K562 (cell line): ENCODE measurements around the gene EFEMP2. TPM values are rescaled to one million over a fixed set of nuclear protein-coding genes. Genes with fewer than 3 reads are reported as not detected.

Source experiments
- ARID1B ChIP-seq: fragments of 450-650 bp; IDR thresholded peaks from 2 replicates; pipeline ENCODE4 v1.6.1; 2016; ENCODE audit warnings: antibody characterized with exemption, mild to moderate bottlenecking, inconsistent platforms
- ATF1 ChIP-seq, 2 experiments: fragments of 450-650 bp in 1 of 2; IDR thresholded peaks; 2 replicates each; pipeline ENCODE4 v1.6.1; 2016; ENCODE audit warnings: missing compliant biosample characterization in 1 of 2, missing genetic modification characterization in 1 of 2
- BCOR ChIP-seq: fragments of 450-650 bp; IDR thresholded peaks from 2 replicates; pipeline ENCODE4 v1.6.1; 2016
- CREB3 ChIP-seq: fragments of 450-650 bp; conservative IDR thresholded peaks from 2 replicates; pipeline ENCODE4 v1.6.1; 2016; ENCODE audit warnings: missing genetic modification characterization, low read depth, mild to moderate bottlenecking, missing compliant biosample characterization, moderate library complexity
- DPF2 ChIP-seq: fragments of 450-650 bp; IDR thresholded peaks from 2 replicates; pipeline ENCODE4 v1.6.1; 2016
- EP300 ChIP-seq: IDR thresholded peaks from 2 replicates; pipeline ENCODE4 v1.6.1; 2012; ENCODE audit warnings: low read length, improper control_type of control experiment
- ETV5 ChIP-seq: sonication (generic); formaldehyde crosslinking; IDR thresholded peaks from 2 replicates; pipeline ENCODE4 v1.4.0; 2020; ENCODE audit warnings: low read depth, mild to moderate bottlenecking, missing genetic modification reagents
- GTF2A2 ChIP-seq: IDR thresholded peaks from 2 replicates; pipeline ENCODE4 v1.6.1; 2016; ENCODE audit warnings: mild to moderate bottlenecking, missing genetic modification characterization, missing compliant biosample characterization
- GTF2F1 ChIP-seq: IDR thresholded peaks from 2 replicates; pipeline ENCODE4 v1.6.1; 2011; ENCODE audit warnings: low read depth, low read length, improper control_type of control experiment
- HNRNPH1 ChIP-seq: fragments of 200-400 bp; formaldehyde crosslinking; optimal IDR thresholded peaks from 2 replicates; pipeline ENCODE3; 2017; ENCODE audit warnings: low read depth, mild to moderate bottlenecking, low read length, moderate library complexity
- KAT8 ChIP-seq: fragments of 450-650 bp; IDR thresholded peaks from 2 replicates; pipeline ENCODE4 v1.6.1; 2016; ENCODE audit warnings: low read depth, mild to moderate bottlenecking
- LEF1 ChIP-seq: fragments of 450-650 bp; IDR thresholded peaks from 2 replicates; pipeline ENCODE4 v1.6.1; 2016; ENCODE audit warnings: mild to moderate bottlenecking
- NCOR1 ChIP-seq: fragments of 450-650 bp; IDR thresholded peaks from 2 replicates; pipeline ENCODE4 v1.6.1; 2016; ENCODE audit warnings: mild to moderate bottlenecking, moderate library complexity
- POLR2AphosphoS5 ChIP-seq: IDR thresholded peaks from 2 replicates; pipeline ENCODE4 v1.6.1; 2011; ENCODE audit warnings: mild to moderate bottlenecking, low read depth, low read length, moderate library complexity; ENCODE audit not compliant: control insufficient read depth, insufficient read depth
- POLR2B ChIP-seq: fragments of 450-650 bp; IDR thresholded peaks from 2 replicates; pipeline ENCODE4 v1.6.1; 2018; ENCODE audit warnings: low read depth; ENCODE audit not compliant: partially characterized antibody
- SMARCC2 ChIP-seq: fragments of 450-650 bp; IDR thresholded peaks from 2 replicates; pipeline ENCODE4 v1.6.1; 2017; ENCODE audit warnings: antibody characterized with exemption, moderate library complexity, mild to moderate bottlenecking, low read depth
- SNIP1 ChIP-seq: fragments of 450-650 bp; IDR thresholded peaks from 2 replicates; pipeline ENCODE4 v1.7.1; 2017; ENCODE audit warnings: low read depth, mild to moderate bottlenecking
- TAF1 ChIP-seq: IDR thresholded peaks from 2 replicates; pipeline ENCODE4 v1.6.1; 2011; ENCODE audit warnings: mild to moderate bottlenecking, low read length, moderate library complexity; ENCODE audit not compliant: insufficient read depth, control insufficient read depth, severe bottlenecking; ENCODE audit errors: extremely low read depth
- TCF3 ChIP-seq: sonication (generic); formaldehyde crosslinking; IDR thresholded peaks from 2 replicates; pipeline ENCODE4 v1.4.0; 2020; ENCODE audit warnings: mild to moderate bottlenecking, missing genetic modification reagents
- TEAD4 ChIP-seq, 2 experiments: sonication (generic) in 1 of 2; formaldehyde crosslinking in 1 of 2; IDR thresholded peaks; 2 replicates each; pipeline versions ENCODE4 v1.6.1 to v1.8.0; 2012 to 2022; ENCODE audit warnings: borderline replicate concordance in 1 of 2, inconsistent platforms in 1 of 2, low read length in 1 of 2, mild to moderate bottlenecking in 1 of 2, missing genetic modification reagents in 1 of 2
- THRAP3 ChIP-seq: fragments of 450-650 bp; IDR thresholded peaks from 2 replicates; pipeline ENCODE4 v1.6.1; 2016; ENCODE audit warnings: mild to moderate bottlenecking, inconsistent platforms, borderline replicate concordance
- UBTF ChIP-seq, 2 experiments: IDR thresholded peaks; 2 replicates each; pipeline ENCODE4 v1.6.1; 2012; ENCODE audit warnings: improper control_type of control experiment in 2 of 2, low read depth in 2 of 2, low read length in 2 of 2, borderline replicate concordance in 1 of 2
- USF2 ChIP-seq: sonication (generic); formaldehyde crosslinking; IDR thresholded peaks from 2 replicates; pipeline ENCODE4 v1.5.0; 2020; ENCODE audit warnings: missing genetic modification reagents
- ZNF354B ChIP-seq: fragments of 250-450 bp; sonication (Bioruptor Pico); IDR thresholded peaks from 2 replicates; pipeline ENCODE4 v1.4.0; 2020
- ZNF57 ChIP-seq: fragments of 450-650 bp; formaldehyde crosslinking; IDR thresholded peaks from 2 replicates; pipeline ENCODE4 v1.4.0; 2020; ENCODE audit warnings: mild to moderate bottlenecking, moderate library complexity
- ZNF764 ChIP-seq: fragments of 250-450 bp; sonication (Bioruptor Pico); IDR thresholded peaks from 2 replicates; pipeline ENCODE4 v1.4.0; 2020; ENCODE audit warnings: low read depth, mild to moderate bottlenecking, moderate library complexity
- ZNF77 ChIP-seq: fragments of 250-450 bp; sonication (Bioruptor Pico); IDR thresholded peaks from 2 replicates; pipeline ENCODE4 v1.5.0; 2020
- polyA plus RNA-seq, 8 experiments: library from polyadenylated mRNA; depleted of rRNA in 4 of 8; stranded (reverse) in 5 of 8; unstranded in 3 of 8; fragments of >200 nt; fragmentation: Nextera tagmentation in 2 of 8; fragmentation: Illumina TruSeq in 1 of 8; extraction: Ambion mirVana in 2 of 8; extraction: Trizol in 1 of 8; gene quantifications; 2 replicates each; pipeline versions ENCODE4 v1.2.1 to v1.2.3, GENCODE V29; 2011 to 2014; ENCODE audit warnings: inconsistent platforms in 1 of 8, missing spikeins in 1 of 8
- total RNA-seq, 7 experiments: library from RNA; depleted of rRNA in 6 of 7; stranded (reverse); fragments of >200 nt in 6 of 7; fragmentation: Illumina TruSeq in 2 of 7; extraction: Trizol in 2 of 7; gene quantifications; 2 replicates each; pipeline versions ENCODE4 v1.2.1 to v1.2.3, GENCODE V29; 2011 to 2021; ENCODE audit warnings: low replicate concordance in 1 of 7

The EFEMP2 gene
- total and polyA plus RNA-seq, 9 of the 15 experiments (the other 6 are each of a cell fraction or from before 2014, with no cell fraction given) = 0.07 to 2.9 (median 0.69) TPM; not detected in 1

- TF ChIP-seq TEAD4 (IDR thresholded peaks at IDR 0.05; ENCODE audit: low read length) (peak; percentile 59), TEAD4 (CRISPR knock-in tag; IDR thresholded peaks at IDR 0.05; ENCODE audit: borderline replicate concordance) (no peak), ZNF57 (CRISPR knock-in tag) (no peak), BCOR (no peak), DPF2 (peak; percentile 91), EP300 (peak; percentile 50; the same call in 1 of the 2 replicates), UBTF (IDR thresholded peaks at IDR 0.05; ENCODE audit: borderline replicate concordance in 1 of 2, low read depth in 2 of 2, low read length in 2 of 2) (no peak), CREB3 (tag) (no peak), ZNF77 (CRISPR knock-in tag) (no peak), USF2 (CRISPR knock-in tag) (no peak), NCOR1 (peak; percentile 43; the same call in 1 of the 2 replicates), ETV5 (CRISPR knock-in tag) (no peak), THRAP3 (no peak), ZNF764 (CRISPR knock-in tag) (peak; percentile 54; the same call in 1 of the 2 replicates), TCF3 (CRISPR knock-in tag) (peak; percentile 55), HNRNPH1 (no peak), POLR2B (no peak), LEF1 (no peak), SMARCC2 (peak; percentile 67; the same call in 1 of the 2 replicates), GTF2A2 (tag) (no peak), ATF1 (CRISPR knock-in tag; IDR thresholded peaks at IDR 0.05) (no peak), ATF1 (tag; IDR thresholded peaks at IDR 0.05) (peak; percentile 30; the same call in 1 of the 2 replicates), SNIP1 (no peak), TAF1 (no peak), POLR2AphosphoS5 (0 out of 2 replicates have a peak, but pooled peaks have one; percentile 48), KAT8 (no peak), ZNF354B (0 out of 2 replicates have a peak, but pooled peaks have one; percentile 2), ARID1B (peak; percentile 83), GTF2F1 (no peak)
Observed at GRCh38 chr11:65906602-65907001, 34.0 kb upstream of the EFEMP2 start (continued).
